Stomach (tissue), 4 donors: ENCODE measurements around the gene PRMT7.

Experiments used
- CTCF ChIP-seq, 7 experiments: fragments of 450-650 bp in 4 of 7; fragments of 200-600 bp in 3 of 7; sonication (generic) in 3 of 7; IDR thresholded peaks; one replicate each; pipeline ENCODE4 v1.5.1; 2016 to 2019; ENCODE audit warnings: antibody characterized with exemption in 7 of 7, control low read depth in 2 of 7, mild to moderate bottlenecking in 1 of 7
- EP300 ChIP-seq: sonication (generic); formaldehyde crosslinking; IDR thresholded peaks from one replicate; pipeline ENCODE4 v1.6.1; 2017; ENCODE audit warnings: antibody characterized with exemption
- POLR2AphosphoS5 ChIP-seq, 3 donors: sonication (generic); formaldehyde crosslinking; IDR thresholded peaks; one replicate each; pipeline ENCODE4 v1.6.1; 2016; ENCODE audit warnings: antibody characterized with exemption in 3 of 3

GRCh38 chr16:68286153-68287074 lies 24.4 kb upstream of the PRMT7 start:
- TF ChIP-seq CTCF (IDR thresholded peaks at IDR 0.05): no peak
- no peak for TF ChIP-seq EP300
- no peak for TF ChIP-seq POLR2AphosphoS5 (IDR thresholded peaks at IDR 0.05)
